SK-N-SH treated with all-trans-retinoic acid at 6 μM for 48 hours (cell line): Measurements from ENCODE around the gene RNF26.

Experiments
- ATAC-seq: fragments of 200-7000 bp; cut with Tn5 transposase; 3 replicates; pipeline ENCODE4 v1.9.1; 2020; ENCODE audit warnings: mild to moderate bottlenecking, moderate library complexity
- ARNTL ChIP-seq: fragments of 450-650 bp; formaldehyde crosslinking; IDR thresholded peaks from 2 replicates; pipeline ENCODE4 v1.5.0; 2020; ENCODE audit warnings: low read depth, mild to moderate bottlenecking, moderate library complexity, borderline replicate concordance
- BACH2 ChIP-seq: fragments of 250-450 bp; sonication (Bioruptor Pico); IDR thresholded peaks from 2 replicates; pipeline ENCODE4 v1.9.0; 2021; ENCODE audit warnings: mild to moderate bottlenecking, borderline replicate concordance
- ESRRG ChIP-seq: fragments of 250-450 bp; sonication (Bioruptor Pico); IDR thresholded peaks from 2 replicates; pipeline ENCODE4 v1.6.1; 2021; ENCODE audit warnings: mild to moderate bottlenecking
- GLIS3 ChIP-seq: fragments of 250-450 bp; sonication (Bioruptor Pico); IDR thresholded peaks from 2 replicates; pipeline ENCODE4 v1.5.0; 2020; ENCODE audit warnings: mild to moderate bottlenecking, moderate library complexity
- ISL1 ChIP-seq: fragments of 250-450 bp; sonication (Bioruptor Pico); IDR thresholded peaks from 2 replicates; pipeline ENCODE4 v2.1.2; 2022; ENCODE audit warnings: mild to moderate bottlenecking, moderate library complexity
- OSR1 ChIP-seq: fragments of 250-450 bp; sonication (Bioruptor Pico); IDR thresholded peaks from 2 replicates; pipeline ENCODE4 v1.8.0; 2022; ENCODE audit warnings: moderate library complexity, mild to moderate bottlenecking, inconsistent platforms
- PPARA ChIP-seq: fragments of 250-450 bp; sonication (Bioruptor Pico); IDR thresholded peaks from 2 replicates; pipeline ENCODE4 v1.5.0; 2020; ENCODE audit warnings: mild to moderate bottlenecking, borderline replicate concordance
- RARB ChIP-seq: fragments of 250-450 bp; sonication (Bioruptor Pico); IDR thresholded peaks from 2 replicates; pipeline ENCODE4 v1.8.0; 2021; ENCODE audit warnings: mild to moderate bottlenecking, moderate library complexity
- SNAI2 ChIP-seq: fragments of 250-450 bp; sonication (Bioruptor Pico); IDR thresholded peaks from 2 replicates; pipeline ENCODE4 v1.5.0; 2020; ENCODE audit warnings: mild to moderate bottlenecking, moderate library complexity
- TCF4 ChIP-seq: fragments of 250-450 bp; sonication (Bioruptor Pico); IDR thresholded peaks from 2 replicates; pipeline ENCODE4 v1.8.0; 2021; ENCODE audit warnings: mild to moderate bottlenecking, moderate library complexity, borderline replicate concordance
- ZC3H10 ChIP-seq: fragments of 250-450 bp; sonication (Bioruptor Pico); IDR thresholded peaks from 2 replicates; pipeline ENCODE4 v1.5.1; 2021; ENCODE audit warnings: mild to moderate bottlenecking, moderate library complexity
- ZFP30 ChIP-seq: fragments of 450-650 bp; formaldehyde crosslinking; IDR thresholded peaks from 2 replicates; pipeline ENCODE4 v1.5.0; 2022; ENCODE audit warnings: mild to moderate bottlenecking, moderate library complexity
- ZNF565 ChIP-seq: fragments of 450-650 bp; formaldehyde crosslinking; conservative IDR thresholded peaks from 2 replicates; pipeline ENCODE4 v1.5.0; 2020; ENCODE audit warnings: low read depth, mild to moderate bottlenecking, moderate library complexity
- ZNF70 ChIP-seq: fragments of 450-650 bp; formaldehyde crosslinking; IDR thresholded peaks from 2 replicates; pipeline ENCODE4 v1.5.0; 2020; ENCODE audit warnings: mild to moderate bottlenecking, moderate library complexity
- ZNF8 ChIP-seq: fragments of 450-650 bp; formaldehyde crosslinking; IDR thresholded peaks from 2 replicates; pipeline ENCODE4 v1.5.0; 2020; ENCODE audit warnings: mild to moderate bottlenecking, moderate library complexity
- TF ChIP-seq, protein P1 (sequence below): fragments of 250-450 bp; sonication (Bioruptor Pico); IDR thresholded peaks from 2 replicates; pipeline ENCODE4 v1.5.1; 2021; ENCODE audit warnings: mild to moderate bottlenecking, moderate library complexity
- TF ChIP-seq, protein P2 (sequence below): fragments of 250-450 bp; sonication (Bioruptor Pico); IDR thresholded peaks from 2 replicates; pipeline ENCODE4 v1.5.1; 2020; ENCODE audit warnings: low read depth, mild to moderate bottlenecking, moderate library complexity
- TF ChIP-seq, protein P3 (sequence below): fragments of 250-450 bp; sonication (Bioruptor Pico); IDR thresholded peaks from 2 replicates; pipeline ENCODE4 v1.5.0; 2020; ENCODE audit warnings: mild to moderate bottlenecking, moderate library complexity
- TF ChIP-seq, protein P4 (sequence below): fragments of 250-450 bp; sonication (Bioruptor Pico); IDR thresholded peaks from 2 replicates; pipeline ENCODE4 v1.8.0; 2020; ENCODE audit warnings: mild to moderate bottlenecking, moderate library complexity, borderline replicate concordance

Gene RNF26

DNA sequence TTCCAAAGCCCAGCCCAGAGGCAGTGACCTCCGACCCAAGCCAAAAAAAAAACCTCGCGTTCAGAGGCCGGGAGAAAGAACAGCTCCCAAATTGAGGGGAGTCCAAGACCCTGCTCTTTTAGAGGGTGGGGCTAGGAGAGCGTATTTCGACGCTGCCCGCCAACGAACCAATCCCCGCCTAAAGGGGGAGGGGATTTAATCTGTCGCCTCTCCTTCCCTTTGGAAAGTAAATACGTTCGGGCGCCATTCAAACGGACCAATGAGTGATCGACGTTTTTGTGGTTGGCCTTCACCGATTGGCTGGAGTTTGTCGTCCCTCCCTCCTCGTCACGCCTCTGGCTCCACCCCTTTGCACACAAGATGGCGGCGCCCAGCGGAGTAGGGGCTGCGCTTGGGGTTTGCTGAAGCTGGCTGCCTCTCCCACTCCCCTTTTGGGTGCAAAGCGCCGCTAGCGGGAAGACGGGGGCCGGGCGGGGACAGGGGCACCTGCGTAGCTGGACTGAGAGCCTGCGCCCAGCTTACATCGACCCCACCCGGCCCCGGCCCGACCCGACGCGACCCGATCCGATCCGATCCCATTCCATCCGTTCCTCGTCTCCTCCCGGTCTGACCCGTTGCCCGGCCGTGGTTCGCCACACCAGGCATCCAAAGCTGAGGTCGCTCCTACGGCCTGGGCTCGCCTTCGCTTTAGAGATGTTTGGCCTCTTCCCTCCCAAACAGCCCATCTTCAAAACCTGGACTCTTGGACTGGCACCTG, at the start of gene RNF26:
TSS of gene RNF26 (plus strand) at position 354 of the 757 bp plus-strand sequence. CDS start 596 bp downstream, outside the sequence.
- TF ChIP-seq ESRRG: no peak
- no peak for TF ChIP-seq SNAI2 (CRISPR knock-in tag)
- TF ChIP-seq OSR1 (CRISPR knock-in tag): no peak
- TF ChIP-seq ARNTL: no peak
- no peak for TF ChIP-seq ZNF565
- TF ChIP-seq, protein P1, sequence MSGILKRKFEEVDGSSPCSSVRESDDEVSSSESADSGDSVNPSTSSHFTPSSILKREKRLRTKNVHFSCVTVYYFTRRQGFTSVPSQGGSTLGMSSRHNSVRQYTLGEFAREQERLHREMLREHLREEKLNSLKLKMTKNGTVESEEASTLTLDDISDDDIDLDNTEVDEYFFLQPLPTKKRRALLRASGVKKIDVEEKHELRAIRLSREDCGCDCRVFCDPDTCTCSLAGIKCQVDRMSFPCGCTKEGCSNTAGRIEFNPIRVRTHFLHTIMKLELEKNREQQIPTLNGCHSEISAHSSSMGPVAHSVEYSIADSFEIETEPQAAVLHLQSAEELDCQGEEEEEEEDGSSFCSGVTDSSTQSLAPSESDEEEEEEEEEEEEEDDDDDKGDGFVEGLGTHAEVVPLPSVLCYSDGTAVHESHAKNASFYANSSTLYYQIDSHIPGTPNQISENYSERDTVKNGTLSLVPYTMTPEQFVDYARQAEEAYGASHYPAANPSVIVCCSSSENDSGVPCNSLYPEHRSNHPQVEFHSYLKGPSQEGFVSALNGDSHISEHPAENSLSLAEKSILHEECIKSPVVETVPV: no peak
- TF ChIP-seq, protein P2, sequence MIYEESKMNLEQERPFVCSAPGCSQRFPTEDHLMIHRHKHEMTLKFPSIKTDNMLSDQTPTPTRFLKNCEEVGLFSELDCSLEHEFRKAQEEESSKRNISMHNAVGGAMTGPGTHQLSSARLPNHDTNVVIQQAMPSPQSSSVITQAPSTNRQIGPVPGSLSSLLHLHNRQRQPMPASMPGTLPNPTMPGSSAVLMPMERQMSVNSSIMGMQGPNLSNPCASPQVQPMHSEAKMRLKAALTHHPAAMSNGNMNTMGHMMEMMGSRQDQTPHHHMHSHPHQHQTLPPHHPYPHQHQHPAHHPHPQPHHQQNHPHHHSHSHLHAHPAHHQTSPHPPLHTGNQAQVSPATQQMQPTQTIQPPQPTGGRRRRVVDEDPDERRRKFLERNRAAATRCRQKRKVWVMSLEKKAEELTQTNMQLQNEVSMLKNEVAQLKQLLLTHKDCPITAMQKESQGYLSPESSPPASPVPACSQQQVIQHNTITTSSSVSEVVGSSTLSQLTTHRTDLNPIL (CRISPR knock-in tag): no peak
- no peak for TF ChIP-seq GLIS3
- TF ChIP-seq ZNF70 (CRISPR knock-in tag): no peak
- no peak for TF ChIP-seq BACH2 (CRISPR knock-in tag)
- no peak for TF ChIP-seq RARB
- TF ChIP-seq ZNF8 (CRISPR knock-in tag): no peak
- no peak for TF ChIP-seq PPARA (CRISPR knock-in tag)
- TF ChIP-seq, protein P3, sequence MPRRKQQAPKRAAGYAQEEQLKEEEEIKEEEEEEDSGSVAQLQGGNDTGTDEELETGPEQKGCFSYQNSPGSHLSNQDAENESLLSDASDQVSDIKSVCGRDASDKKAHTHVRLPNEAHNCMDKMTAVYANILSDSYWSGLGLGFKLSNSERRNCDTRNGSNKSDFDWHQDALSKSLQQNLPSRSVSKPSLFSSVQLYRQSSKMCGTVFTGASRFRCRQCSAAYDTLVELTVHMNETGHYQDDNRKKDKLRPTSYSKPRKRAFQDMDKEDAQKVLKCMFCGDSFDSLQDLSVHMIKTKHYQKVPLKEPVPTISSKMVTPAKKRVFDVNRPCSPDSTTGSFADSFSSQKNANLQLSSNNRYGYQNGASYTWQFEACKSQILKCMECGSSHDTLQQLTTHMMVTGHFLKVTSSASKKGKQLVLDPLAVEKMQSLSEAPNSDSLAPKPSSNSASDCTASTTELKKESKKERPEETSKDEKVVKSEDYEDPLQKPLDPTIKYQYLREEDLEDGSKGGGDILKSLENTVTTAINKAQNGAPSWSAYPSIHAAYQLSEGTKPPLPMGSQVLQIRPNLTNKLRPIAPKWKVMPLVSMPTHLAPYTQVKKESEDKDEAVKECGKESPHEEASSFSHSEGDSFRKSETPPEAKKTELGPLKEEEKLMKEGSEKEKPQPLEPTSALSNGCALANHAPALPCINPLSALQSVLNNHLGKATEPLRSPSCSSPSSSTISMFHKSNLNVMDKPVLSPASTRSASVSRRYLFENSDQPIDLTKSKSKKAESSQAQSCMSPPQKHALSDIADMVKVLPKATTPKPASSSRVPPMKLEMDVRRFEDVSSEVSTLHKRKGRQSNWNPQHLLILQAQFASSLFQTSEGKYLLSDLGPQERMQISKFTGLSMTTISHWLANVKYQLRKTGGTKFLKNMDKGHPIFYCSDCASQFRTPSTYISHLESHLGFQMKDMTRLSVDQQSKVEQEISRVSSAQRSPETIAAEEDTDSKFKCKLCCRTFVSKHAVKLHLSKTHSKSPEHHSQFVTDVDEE (CRISPR knock-in tag): no peak
- no peak for TF ChIP-seq ISL1 (CRISPR knock-in tag)
- TF ChIP-seq, protein P4, sequence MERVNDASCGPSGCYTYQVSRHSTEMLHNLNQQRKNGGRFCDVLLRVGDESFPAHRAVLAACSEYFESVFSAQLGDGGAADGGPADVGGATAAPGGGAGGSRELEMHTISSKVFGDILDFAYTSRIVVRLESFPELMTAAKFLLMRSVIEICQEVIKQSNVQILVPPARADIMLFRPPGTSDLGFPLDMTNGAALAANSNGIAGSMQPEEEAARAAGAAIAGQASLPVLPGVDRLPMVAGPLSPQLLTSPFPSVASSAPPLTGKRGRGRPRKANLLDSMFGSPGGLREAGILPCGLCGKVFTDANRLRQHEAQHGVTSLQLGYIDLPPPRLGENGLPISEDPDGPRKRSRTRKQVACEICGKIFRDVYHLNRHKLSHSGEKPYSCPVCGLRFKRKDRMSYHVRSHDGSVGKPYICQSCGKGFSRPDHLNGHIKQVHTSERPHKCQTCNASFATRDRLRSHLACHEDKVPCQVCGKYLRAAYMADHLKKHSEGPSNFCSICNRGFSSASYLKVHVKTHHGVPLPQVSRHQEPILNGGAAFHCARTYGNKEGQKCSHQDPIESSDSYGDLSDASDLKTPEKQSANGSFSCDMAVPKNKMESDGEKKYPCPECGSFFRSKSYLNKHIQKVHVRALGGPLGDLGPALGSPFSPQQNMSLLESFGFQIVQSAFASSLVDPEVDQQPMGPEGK (CRISPR knock-in tag): no peak
- no peak for TF ChIP-seq TCF4 (CRISPR knock-in tag)
- ATAC-seq: peak; percentile 84

DNA sequence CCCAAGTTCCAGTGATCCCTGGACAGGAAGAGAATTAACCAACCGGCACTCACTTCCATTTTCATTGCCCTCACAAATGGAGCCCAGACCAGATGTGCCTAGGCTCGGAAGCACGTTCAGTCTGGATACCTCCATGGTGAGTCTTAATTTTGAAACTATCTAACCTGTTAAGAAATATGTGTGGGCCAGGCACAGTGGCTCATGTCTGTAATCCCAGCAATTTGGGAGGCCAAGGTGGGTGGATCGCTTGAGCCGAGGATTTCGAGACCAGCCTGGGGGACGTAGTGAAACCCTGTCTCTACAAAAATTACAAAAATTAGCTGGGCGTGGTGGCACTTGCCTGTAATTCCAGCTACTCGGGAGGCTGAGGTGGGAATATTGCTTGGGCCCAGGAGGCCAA, 48.9 kb upstream of the RNF26 start:
- no peak for TF ChIP-seq SNAI2 (CRISPR knock-in tag)
- TF ChIP-seq TCF4 (CRISPR knock-in tag): no peak
- TF ChIP-seq, protein P1: no peak
- no peak for TF ChIP-seq ZFP30 (CRISPR knock-in tag)
- TF ChIP-seq, protein P2 (CRISPR knock-in tag): no peak
- TF ChIP-seq ZC3H10: no peak
- TF ChIP-seq, protein P4 (CRISPR knock-in tag): no peak
- no peak for TF ChIP-seq ZNF70 (CRISPR knock-in tag)
- no peak for ATAC-seq
